A549 (cell line): ENCODE data around the gene DDX20. TPM values are rescaled to one million over a fixed set of nuclear protein-coding genes. Genes with fewer than 3 reads are reported as not detected.

ENCODE experiments used
- ATAC-seq, 2 experiments: fragments of 200-7000 bp in 1 of 2; fragments of >200 bp in 1 of 2; cut with Nextera tagmentation in 1 of 2; cut with Tn5 transposase in 1 of 2; 3 replicates each; pipeline versions ENCODE4 v1.8.0 to v1.9.1; 2018 to 2020; ENCODE audit warnings: mild to moderate bottlenecking in 1 of 2, moderate library complexity in 1 of 2
- CTCF ChIA-PET: fragments of 300-600 bp; sonication (Branson Sonifier 250); formaldehyde crosslinking; extraction: SDS; loops from one replicate; lab custom pipeline; 2021; ENCODE audit warnings: antibody characterized with exemption, inconsistent platforms; lab: Yijun Ruan, JAX
- POLR2A ChIA-PET: fragments of 350-600 bp; formaldehyde crosslinking; extraction: SDS; loops from one replicate; lab custom pipeline; 2021; ENCODE audit warnings: antibody characterized with exemption, inconsistent platforms; lab: Yijun Ruan, JAX
- DNase-seq, 2 experiments: peaks; one replicate each; pipeline versions ENCODE4 v3.0.0 to v3.0.0-alpha.2; 2011 to 2016; ENCODE audit warnings: low read depth in 1 of 2, low spot score in 1 of 2
- FAIRE-seq: peaks from 2 replicates; lab custom pipeline; 2011; peaks lifted over from hg19 to GRCh38; lab: Jason Lieb, UNC
- H3K27ac ChIP-seq, 2 experiments: fragments of >200 bp; sonication (Bioruptor Twin); formaldehyde crosslinking; 3 replicates each; pipeline ENCODE4 v1.5.1; 2016 to 2017
- H3K4me1 ChIP-seq: fragments of >200 bp; sonication (Bioruptor Twin); formaldehyde crosslinking; 3 replicates; pipeline ENCODE4 v1.6.1; 2016
- H3K4me2 ChIP-seq: fragments of >200 bp; sonication (Bioruptor Twin); formaldehyde crosslinking; 3 replicates; pipeline ENCODE4 v1.6.1; 2016
- H3K4me3 ChIP-seq: fragments of >200 bp; sonication (Bioruptor Twin); formaldehyde crosslinking; 3 replicates; pipeline ENCODE4 v1.5.1; 2016
- H3K9me3 ChIP-seq: fragments of >200 bp; sonication (Bioruptor Twin); formaldehyde crosslinking; 3 replicates; pipeline ENCODE4 v1.6.1; 2016
- ATOH8 ChIP-seq: fragments of 250-450 bp; sonication (Bioruptor Pico); IDR thresholded peaks from 2 replicates; pipeline ENCODE4 v1.5.0; 2020; ENCODE audit warnings: low read depth, mild to moderate bottlenecking, moderate library complexity
- BHLHE40 ChIP-seq: IDR thresholded peaks from 2 replicates; pipeline ENCODE4 v1.6.1; 2012; ENCODE audit warnings: low read depth, low read length, inconsistent platforms
- CEBPB ChIP-seq, 2 experiments: fragments of >200 bp in 1 of 2; sonication (Bioruptor Twin) in 1 of 2; formaldehyde crosslinking in 1 of 2; IDR thresholded peaks; 2 replicates each; pipeline ENCODE4 v1.6.1; 2012 to 2016
- CHD4 ChIP-seq: fragments of 200-600 bp; sonication (generic); IDR thresholded peaks from 2 replicates; pipeline ENCODE4 v1.6.1; 2016; ENCODE audit warnings: antibody characterized with exemption, mild to moderate bottlenecking, borderline replicate concordance
- E2F6 ChIP-seq: IDR thresholded peaks from 2 replicates; pipeline ENCODE4 v1.6.1; 2012; ENCODE audit warnings: low read depth, borderline replicate concordance
- EHF ChIP-seq: fragments of 250-450 bp; sonication (Bioruptor Pico); IDR thresholded peaks from 2 replicates; pipeline ENCODE4 v1.5.0; 2020; ENCODE audit warnings: mild to moderate bottlenecking
- FOSB ChIP-seq: fragments of 250-450 bp; sonication (Bioruptor Pico); IDR thresholded peaks from 2 replicates; pipeline ENCODE4 v1.5.0; 2020; ENCODE audit warnings: mild to moderate bottlenecking, moderate library complexity
- FOXS1 ChIP-seq: fragments of 250-450 bp; sonication (Bioruptor Pico); IDR thresholded peaks from 2 replicates; pipeline ENCODE4 v1.5.0; 2020; ENCODE audit warnings: mild to moderate bottlenecking, moderate library complexity
- HMGXB4 ChIP-seq: fragments of 250-450 bp; sonication (Bioruptor Pico); IDR thresholded peaks from 2 replicates; pipeline ENCODE4 v1.5.0; 2021; ENCODE audit warnings: mild to moderate bottlenecking, moderate library complexity, borderline replicate concordance
- JUN ChIP-seq, 2 experiments: fragments of >200 bp; sonication (Bioruptor Twin); formaldehyde crosslinking; IDR thresholded peaks; 2 replicates in 1 of 2; 3 replicates in 1 of 2; pipeline ENCODE4 v1.6.1; 2016 to 2017
- JUNB ChIP-seq: fragments of >200 bp; sonication (Bioruptor Twin); formaldehyde crosslinking; IDR thresholded peaks from 2 replicates; pipeline ENCODE4 v1.6.1; 2016
- KDM5A ChIP-seq: fragments of 200-600 bp; sonication (generic); IDR thresholded peaks from 2 replicates; pipeline ENCODE4 v1.6.1; 2016; ENCODE audit warnings: antibody characterized with exemption, mild to moderate bottlenecking
- NFE2L2 ChIP-seq: fragments of 150-350 bp; conservative IDR thresholded peaks from 2 replicates; pipeline ENCODE4 v1.6.1; 2014; ENCODE audit warnings: low read length
- NR3C1 ChIP-seq: fragments of >200 bp; sonication (Bioruptor Twin); formaldehyde crosslinking; IDR thresholded peaks from 3 replicates; pipeline ENCODE4 v1.6.1; 2017
- RCOR1 ChIP-seq: fragments of 150-350 bp; IDR thresholded peaks from 2 replicates; pipeline ENCODE4 v1.6.1; 2014; ENCODE audit warnings: antibody characterized with exemption, low read length, low read depth
- RFX5 ChIP-seq: fragments of 450-650 bp; IDR thresholded peaks from 2 replicates; pipeline ENCODE4 v1.7.1; 2014; ENCODE audit warnings: antibody characterized with exemption, mild to moderate bottlenecking, moderate library complexity
- RNF2 ChIP-seq: fragments of 200-600 bp; sonication (generic); IDR thresholded peaks from 2 replicates; pipeline ENCODE4 v1.6.1; 2016; ENCODE audit warnings: low read depth, mild to moderate bottlenecking, antibody characterized with exemption, moderate library complexity, borderline replicate concordance
- SMC3 ChIP-seq: fragments of >200 bp; sonication (Bioruptor Twin); formaldehyde crosslinking; IDR thresholded peaks from 3 replicates; pipeline ENCODE4 v1.6.1; 2018; ENCODE audit warnings: inconsistent platforms
- ZSCAN20 ChIP-seq: fragments of 250-450 bp; sonication (Bioruptor Pico); IDR thresholded peaks from 2 replicates; pipeline ENCODE4 v1.8.0; 2022; ENCODE audit warnings: mild to moderate bottlenecking, moderate library complexity
- WGBS: methylation state at CpG from one replicate; pipeline ENCODE4 v1.1.6; 2017; ENCODE audit errors: missing lambda C conversion rate; 5-methylcytosine and 5-hydroxymethylcytosine counted together
- polyA plus RNA-seq, 4 experiments: library from polyadenylated mRNA; depleted of rRNA in 3 of 4; stranded (reverse); fragments of >200 nt; fragmentation: RNase III in 1 of 4; extraction: RNeasy Plus Mini Kit Qiagen cat#74134 plus additional on column Dnase treatment in 1 of 4; gene quantifications; 2 replicates in 3 of 4; 3 replicates in 1 of 4; pipeline ENCODE4 v1.2.3, GENCODE V29; 2011 to 2017

Gene DDX20
- polyA plus RNA-seq, 2 of the 4 experiments (the other 2 are of a cell fraction), result 8.4 to 13.5 TPM

DNA sequence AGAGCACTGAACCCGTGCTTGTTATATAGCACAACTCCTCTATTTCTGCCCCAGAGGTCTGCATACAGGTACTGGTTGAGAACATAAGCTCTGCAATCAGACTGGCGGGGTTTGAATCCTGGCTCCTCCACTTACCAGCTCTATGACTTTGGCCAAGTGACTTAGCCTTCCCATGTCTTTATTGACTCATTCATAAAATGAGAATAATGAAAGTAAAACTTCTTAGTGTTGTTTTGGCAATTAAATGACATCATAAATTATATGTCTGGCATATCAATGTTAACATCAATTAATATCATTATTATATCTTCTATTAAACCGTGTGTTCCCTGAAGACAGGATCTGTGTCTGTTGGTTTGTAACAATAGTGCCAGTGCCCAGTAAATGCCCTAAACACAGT lies 20.8 kb upstream of the DDX20 start (continued):
- TF ChIP-seq ZSCAN20 (CRISPR knock-in tag), result no peak

GRCh38 chr1:111735321-111735720 lies 20.4 kb upstream of the DDX20 start:
- H3K4me3 ChIP-seq, result no peak overlapping the region
- TF ChIP-seq SMC3 (no peak), BHLHE40 (no peak), KDM5A (no peak), EHF (CRISPR knock-in tag) (no peak), CHD4 (no peak), ATOH8 (CRISPR knock-in tag) (no peak)
- TF ChIP-seq, all 56 proteins: peak for 0
- no peak for FAIRE-seq
- ChIA-PET POLR2A (no interaction called here), CTCF (interaction anchor here (1.9 to 9.0 kb wide), 2 partner anchors 21 to 34 kb away, joined by 6 to 47 read pairs; no protein-coding TSS in a partner anchor)
- Histone ChIP-seq H3K27ac (no peak overlapping the region), H3K4me2 (no peak overlapping the region), H3K4me1 (peaks cover 10% of the 10 kb centered on the region; the same call in 2 of the 3 replicates), H3K9me3 (no peaks in the 10 kb centered on the region)
- no peak for ATAC-seq
- 87% methylated on average over 4 of the region's 4 CpGs for WGBS
- DNase-seq, result no peak

DNA sequence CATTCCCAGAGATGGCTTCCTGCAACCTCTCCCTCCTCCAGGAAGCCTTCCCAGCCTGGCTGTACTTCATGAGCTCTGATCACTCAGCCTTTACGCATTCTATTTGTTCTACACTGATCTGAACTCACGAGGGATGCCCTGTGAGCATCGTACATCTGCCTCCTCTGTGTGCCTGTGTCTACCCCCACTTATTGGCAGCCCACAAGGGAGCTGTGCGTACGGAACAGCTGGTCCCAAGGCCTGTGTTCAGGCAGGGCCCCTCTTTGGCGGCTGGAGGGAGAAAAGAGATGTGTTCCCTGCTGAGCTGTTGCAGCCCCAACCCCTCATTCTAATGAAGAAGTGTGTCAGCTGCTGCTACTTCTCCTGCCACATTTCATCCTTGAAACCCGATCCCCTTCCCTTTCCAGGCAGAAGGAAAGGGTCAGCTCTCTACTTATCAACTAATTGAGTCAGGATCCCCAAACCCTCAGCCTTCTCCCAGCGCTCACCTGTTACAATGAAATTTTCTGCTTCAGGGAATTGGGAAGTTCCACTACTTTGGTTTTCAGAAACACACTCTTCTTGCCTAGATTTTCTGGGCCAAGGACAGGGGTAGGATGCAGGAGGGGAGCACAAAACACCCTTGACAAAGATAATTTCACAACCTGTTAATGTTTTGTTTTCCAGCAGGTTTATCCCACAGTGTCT lies 19.7 kb upstream of the DDX20 start:
- no peak for DNase-seq
- ChIA-PET CTCF (interaction anchor here (0.5 to 9.0 kb wide), 5 partner anchors 11 to 171 kb away, joined by 3 to 47 read pairs (median 6); no protein-coding TSS in a partner anchor), POLR2A (no interaction called here)
- H3K4me3 ChIP-seq, result no peak overlapping the region
- FAIRE-seq, result no peak
- no peak for TF ChIP-seq RNF2
- TF ChIP-seq HMGXB4, result no peak
- no peak for TF ChIP-seq FOSB (CRISPR knock-in tag)
- no peak for TF ChIP-seq RCOR1
- no peak for TF ChIP-seq CEBPB (IDR thresholded peaks at IDR 0.05)
- TF ChIP-seq NFE2L2, result no peak
- no peak for TF ChIP-seq FOXS1 (CRISPR knock-in tag)
- TF ChIP-seq NR3C1, result no peak
- no peak for TF ChIP-seq E2F6
- no peak overlapping the region for H3K4me2 ChIP-seq
- H3K27ac ChIP-seq, result no peak overlapping the region
- no peaks in the 10 kb centered on the region for H3K9me3 ChIP-seq
- peaks cover 10% of the 10 kb centered on the region; the same call in 2 of the 3 replicates for H3K4me1 ChIP-seq
- no peak for ATAC-seq
- 91% methylated on average over 8 of the region's 8 CpGs for WGBS

GRCh38 chr1:111736548-111737215 lies 19.0 kb upstream of the DDX20 start:
- no peaks in the 10 kb centered on the region for H3K9me3 ChIP-seq
- ChIA-PET POLR2A (no interaction called here), CTCF (interaction anchor here (0.5 to 9.0 kb wide), 5 partner anchors 10 to 172 kb away, joined by 3 to 47 read pairs (median 6); no protein-coding TSS in a partner anchor)
- WGBS, result 77% methylated on average over 4 of the region's 4 CpGs
- FAIRE-seq, result no peak
- H3K4me2 ChIP-seq, result no peak overlapping the region
- TF ChIP-seq JUN (IDR thresholded peaks at IDR 0.05) (no peak), RFX5 (no peak), JUNB (no peak)
- H3K27ac ChIP-seq, result no peak overlapping the region
- no peak for ATAC-seq
- H3K4me1 ChIP-seq, result peaks cover 10% of the 10 kb centered on the region; the same call in 2 of the 3 replicates
- no peak for DNase-seq
- H3K4me3 ChIP-seq, result no peak overlapping the region
